Measurements from ENCODE around the gene ACTR3C. TPM values are rescaled to one million over a fixed set of nuclear protein-coding genes. Genes with fewer than 3 reads are reported as not detected.
"Not testable (repeated sequence)": the region's sequence is repeated elsewhere in the genome, so short reads cannot be mapped to it uniquely, and the experiment has no call there.

ACTR3C gene
- total RNA-seq, 1 donor from 2014 or later = 4.7 TPM

DNA sequence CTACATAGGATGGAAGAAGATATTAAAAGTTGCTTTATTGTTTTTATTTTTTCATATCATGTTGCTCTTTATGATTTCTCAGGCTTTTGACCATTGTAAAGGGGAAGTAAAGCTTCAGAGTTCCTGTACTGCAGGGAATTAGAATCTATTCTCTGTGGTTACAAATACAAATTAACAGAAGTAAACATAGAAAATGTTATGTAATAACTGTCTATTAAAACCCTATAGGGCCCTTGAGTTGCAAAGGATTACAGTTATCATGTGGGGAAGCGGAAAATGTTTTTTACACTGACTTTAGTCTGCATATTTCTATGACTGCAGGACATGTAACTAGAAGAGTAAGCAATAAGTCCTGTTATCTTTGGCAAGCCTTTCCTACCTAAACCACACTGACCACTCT is 116.5 kb downstream of the ACTR3C start:
- DNase-seq (ENCODE audit: low read depth in 2 of 2) = not testable (repeated sequence)

DNA sequence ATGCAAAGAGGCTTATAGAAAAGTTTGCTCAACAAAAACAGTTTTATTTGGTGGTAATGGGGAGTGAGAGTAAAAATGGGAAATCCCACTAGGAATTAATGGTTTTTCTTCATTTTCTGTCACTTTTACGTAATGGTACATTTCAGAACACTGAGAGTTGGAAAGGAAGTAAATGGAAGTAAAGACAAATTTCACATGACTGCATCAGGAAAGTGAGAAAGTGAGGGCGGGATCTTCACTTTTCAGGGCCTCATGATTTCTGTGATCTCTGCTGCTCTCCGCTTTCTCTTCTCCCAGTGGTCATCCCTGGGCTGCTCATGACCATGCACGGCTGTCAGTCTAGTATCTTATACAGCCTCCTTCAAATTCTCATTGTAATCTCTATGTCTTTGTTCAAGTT is 117.5 kb downstream of the ACTR3C start:
- DNase-seq (ENCODE audit: low read depth in 2 of 2) = not testable (repeated sequence)

DNA sequence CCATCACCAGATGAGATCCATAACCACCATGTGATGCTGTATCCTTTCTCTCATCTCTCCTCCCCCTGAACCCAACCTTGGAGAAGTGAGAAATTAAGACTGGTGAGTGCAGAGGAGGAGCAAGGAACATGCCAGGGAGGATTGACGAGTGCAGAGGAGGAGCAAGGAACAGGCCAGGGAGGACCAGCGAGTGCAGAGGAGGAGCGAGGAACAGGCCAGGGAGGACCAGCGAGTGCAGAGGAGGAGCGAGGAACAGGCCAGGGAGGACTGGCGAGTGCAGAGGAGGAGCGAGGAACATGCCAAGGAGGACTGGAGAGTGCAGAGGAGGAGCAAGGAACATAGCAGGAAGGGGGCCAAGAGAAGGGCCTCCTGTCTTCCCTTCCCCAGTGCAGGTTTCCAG is 118.8 kb downstream of the ACTR3C start:
- not testable (repeated sequence) for DNase-seq (ENCODE audit: low read depth in 2 of 2)

DNA sequence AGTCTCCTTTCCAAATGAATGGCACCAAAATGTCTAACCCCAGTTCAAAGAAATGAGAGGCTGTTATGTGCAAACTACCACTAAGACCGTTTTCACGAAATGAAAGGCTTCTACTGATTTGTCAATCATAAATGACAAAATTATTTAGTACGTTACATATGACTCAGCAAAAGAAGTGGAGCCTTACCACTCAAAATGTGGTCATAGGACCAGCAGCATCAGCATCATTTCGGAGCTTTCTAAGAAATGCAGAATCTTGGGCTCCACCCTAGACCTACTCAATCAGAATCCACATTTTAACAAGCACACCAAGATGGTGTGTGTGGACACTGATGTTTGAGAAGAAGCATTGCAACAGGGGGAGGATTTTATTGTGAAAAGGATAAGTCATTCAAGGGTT is 120.5 kb downstream of the ACTR3C start:
- DNase-seq (ENCODE audit: low read depth in 2 of 2) = not testable (repeated sequence)

Other genes starting within 250 kb of the ACTR3C start
- 3.7 and 4.8 TPM in 2 replicates for gene LRRC61, start 190 bp downstream of the ACTR3C start, total RNA-seq
- gene RARRES2, start 18.1 kb upstream of the ACTR3C start, total RNA-seq = 0.51 and 1.8 TPM in 2 replicates
- 46.6 and 60.3 TPM in 2 replicates for gene REPIN1, start 45.3 kb upstream of the ACTR3C start, total RNA-seq
- 4.7 and 7.5 TPM in 2 replicates for gene ZNF775, start 55.8 kb upstream of the ACTR3C start, total RNA-seq
- 103 and 157 TPM in 2 replicates for gene GIMAP8, start 127.1 kb upstream of the ACTR3C start, total RNA-seq
- gene GIMAP7, start 191.3 kb upstream of the ACTR3C start, total RNA-seq = 64.4 and 108 TPM in 2 replicates
- gene GIMAP4, start 243.8 kb upstream of the ACTR3C start, total RNA-seq = 169 and 262 TPM in 2 replicates

Measured in dermis microvascular lymphatic vessel endothelial cell (primary cell).